Heart right ventricle (tissue), 16 donors: ENCODE measurements around the gene CORIN. TPM values are rescaled to one million over a fixed set of nuclear protein-coding genes. Genes with fewer than 3 reads are reported as not detected.

Source experiments
- ATAC-seq, 8 donors: fragments of 200-7000 bp; cut with Tn5 transposase; one replicate each; pipeline ENCODE4 v1.9.1; 2020; ENCODE audit warnings: mild to moderate bottlenecking in 8 of 8, moderate library complexity in 8 of 8, moderate number of reproducible peaks in 1 of 8
- DNase-seq, 2 donors: peaks; one replicate each; pipeline ENCODE4 v3.0.0-alpha.2; 2020
- H3K27ac ChIP-seq, 10 donors: fragments of 200-600 bp; sonication (generic) in 2 of 10; one replicate each; pipeline versions ENCODE4 v1.5.0 to v1.8.0; 2020 to 2022; ENCODE audit warnings: mild to moderate bottlenecking in 3 of 10
- H3K27me3 ChIP-seq, 7 donors: fragments of 200-600 bp; one replicate each; pipeline ENCODE4 v1.8.0; 2021 to 2022; ENCODE audit warnings: mild to moderate bottlenecking in 2 of 7
- H3K36me3 ChIP-seq, 9 donors: fragments of 200-600 bp; sonication (generic) in 1 of 9; one replicate each; pipeline versions ENCODE4 v1.5.0 to v1.8.0; 2020 to 2022; ENCODE audit warnings: mild to moderate bottlenecking in 2 of 9
- H3K4me1 ChIP-seq, 9 donors: fragments of 200-600 bp; sonication (generic) in 1 of 9; one replicate each; pipeline versions ENCODE4 v1.5.0 to v1.8.0; 2020 to 2022; ENCODE audit warnings: mild to moderate bottlenecking in 4 of 9
- H3K4me3 ChIP-seq, 10 donors: fragments of 200-600 bp; sonication (generic) in 2 of 10; one replicate each; pipeline versions ENCODE4 v1.5.0 to v1.8.0; 2020 to 2022; ENCODE audit warnings: mild to moderate bottlenecking in 7 of 10, moderate library complexity in 2 of 10
- H3K9me3 ChIP-seq, 11 donors: fragments of 200-600 bp in 10 of 11; sonication (generic) in 2 of 11; one replicate each; pipeline versions ENCODE4 v1.5.0 to v1.8.0; 2013 to 2022; ENCODE audit warnings: mild to moderate bottlenecking in 2 of 11, control low read depth in 1 of 11, moderate library complexity in 1 of 11
- CTCF ChIP-seq, 9 donors: fragments of 200-600 bp; sonication (generic) in 2 of 9; IDR thresholded peaks; one replicate each; pipeline versions ENCODE4 v1.5.0 to v1.8.0; 2021 to 2022; ENCODE audit warnings: antibody characterized with exemption in 9 of 9, mild to moderate bottlenecking in 5 of 9, moderate library complexity in 1 of 9
- WGBS, 2 donors: extraction: QIAGEN DNeasy Blood & Tissue Kit; methylation state at CpG; one replicate each; pipeline ENCODE4 v1.1.7; 2013; ENCODE audit warnings: inconsistent platforms in 1 of 2; 5-methylcytosine and 5-hydroxymethylcytosine counted together
- intact Hi-C, 10 donors: fragments of 100-400 bp; cut with DNase I; formaldehyde crosslinking; loops; one replicate each; pipeline versions ENCODE4 v1.11.1 to v1.14.2; 2022
- polyA plus RNA-seq, 2 donors: library from polyadenylated mRNA; stranded (reverse); fragments of 200-250 nt; gene quantifications; one replicate each; pipeline ENCODE4 v1.2.3, GENCODE V29; 2013
- total RNA-seq, 10 donors: library from RNA; stranded (reverse); fragmentation: NEBNext Ultra II Directional in 3 of 10; extraction: Animal tissue kit (Norgen Biotek cat#: 25700) in 3 of 10; gene quantifications; one replicate each; pipeline versions ENCODE4 v1.2.1 to v1.2.4, GENCODE V29; 2021 to 2023
- donor health status: Arrhythmogenic right ventricular cardiomyopathy.
- donor health status: ischemic (EF 13 %, LVEDD 7.1; RV severe dilation, severe dysfunction).
- donor health status: healthy with polysubstance abuse.
- donor health status: DM: no; HTN: yes; CAD: no.
- donor health status: DM: no; HTN: no; CAD: no.
- donor health status: ischemic (EF 25% LVEDD 6.9; RV normal size, moderate dysfunction).
- donor health status: ischemic (EF 25% LVEDD 5.7; RV mildly dilated, moderate dysfunction).
- donor health status: healthy.
- donor health status: DM: yes; HTN: yes; CAD: no.
- donor health status: Ischemic cardiomyopathy.
- donor health status: ischemic (EF 35%, LVEDD 5.7; RV mildly dilated, moderate dysfunction).
- donor health status: nonischemic (EF 11% LVEDD 7.7; RV severe dilation, severe dysfunction).
- donor health status: DM: yes; HTN: yes; CAD: no.
- donor health status: PGD.
- donor health status: ischemic (EF 29% LVEDD 5.4; RV normal size, mild dysfunction).
- donor health status: nonischemic (EF 23%, LVEDD 6.1; RV moderate dilation, normal function).

CORIN gene
- total and polyA plus RNA-seq, 12 donors = 8.4 to 159 (median 70.2) TPM

GRCh38 chr4:47862297-47862696 lies 24.4 kb upstream of the CORIN start:
- TF ChIP-seq CTCF (IDR thresholded peaks at IDR 0.05) = no peak
- Histone ChIP-seq H3K4me3 (no peak overlapping the region), H3K27me3 (no peaks in the 10 kb centered on the region), H3K27ac (no peak overlapping the region), H3K36me3 (peaks cover 0 to 34% (median 0%) of the 10 kb centered on the region in 9 donors), H3K4me1 (no peaks in the 10 kb centered on the region), H3K9me3 (peaks cover 0 to 2% (median 0%) of the 10 kb centered on the region in 11 donors)
- WGBS, 2 donors = 93 to 96% methylated on average over 3 of the region's 3 CpGs
- intact Hi-C loops = no loop called here
- ATAC-seq (no peak), DNase-seq (no peak)

GRCh38 chr4:47860305-47860704 lies 22.4 kb upstream of the CORIN start:
- TF ChIP-seq CTCF (IDR thresholded peaks at IDR 0.05) = no peak
- intact Hi-C loops = no loop called here
- DNase-seq (no peak), ATAC-seq (no peak)
- Histone ChIP-seq H3K4me1 (no peaks in the 10 kb centered on the region), H3K27ac (no peak overlapping the region), H3K4me3 (no peak overlapping the region), H3K9me3 (no peaks in the 10 kb centered on the region), H3K27me3 (no peaks in the 10 kb centered on the region), H3K36me3 (peaks cover 0 to 27% (median 0%) of the 10 kb centered on the region in 9 donors)
- WGBS, 2 donors = 96 to 98% methylated on average over 1 of the region's 1 CpG

- 86 to 89% methylated on average over 2 of the region's 2 CpGs for WGBS, 2 donors
These were observed 20.1 kb upstream of the CORIN start for GRCh38 chr4:47858006-47858405.

GRCh38 chr4:47856713-47857112 lies 18.8 kb upstream of the CORIN start:
- Histone ChIP-seq H3K4me3 (no peak overlapping the region), H3K9me3 (no peaks in the 10 kb centered on the region), H3K27ac (peak overlapping the region in 1 of 10 donors; percentile 3), H3K36me3 (peaks cover 0 to 24% (median 0%) of the 10 kb centered on the region in 9 donors), H3K4me1 (peaks cover 0 to 21% (median 6%) of the 10 kb centered on the region in 9 donors), H3K27me3 (no peaks in the 10 kb centered on the region)
- ATAC-seq = no peak
- intact Hi-C loops = no loop called here
- no peak for DNase-seq
- WGBS, 2 donors = 73 to 78% methylated on average over 1 of the region's 1 CpG
- no peak for TF ChIP-seq CTCF (IDR thresholded peaks at IDR 0.05)

More at GRCh38 chr4:47858006-47858405, 20.1 kb upstream of the CORIN start:
- H3K4me3 ChIP-seq = no peak overlapping the region
- no peak for ATAC-seq
- no peak for DNase-seq
- TF ChIP-seq CTCF (IDR thresholded peaks at IDR 0.05) = no peak
- intact Hi-C loops = no loop called here
- H3K27me3 ChIP-seq = no peaks in the 10 kb centered on the region
- H3K9me3 ChIP-seq = no peaks in the 10 kb centered on the region
- no peak overlapping the region for H3K27ac ChIP-seq
- peaks cover 0 to 31% (median 0%) of the 10 kb centered on the region in 9 donors for H3K36me3 ChIP-seq
- peaks cover 0 to 13% (median 0%) of the 10 kb centered on the region in 9 donors for H3K4me1 ChIP-seq
